ENCODE results near the gene PRKD2. TPM values are rescaled to one million over a fixed set of nuclear protein-coding genes. Genes with fewer than 3 reads are reported as not detected.

The PRKD2 gene
- total RNA-seq, 1 donor from 2014 or later: 63.6 TPM

DNA sequence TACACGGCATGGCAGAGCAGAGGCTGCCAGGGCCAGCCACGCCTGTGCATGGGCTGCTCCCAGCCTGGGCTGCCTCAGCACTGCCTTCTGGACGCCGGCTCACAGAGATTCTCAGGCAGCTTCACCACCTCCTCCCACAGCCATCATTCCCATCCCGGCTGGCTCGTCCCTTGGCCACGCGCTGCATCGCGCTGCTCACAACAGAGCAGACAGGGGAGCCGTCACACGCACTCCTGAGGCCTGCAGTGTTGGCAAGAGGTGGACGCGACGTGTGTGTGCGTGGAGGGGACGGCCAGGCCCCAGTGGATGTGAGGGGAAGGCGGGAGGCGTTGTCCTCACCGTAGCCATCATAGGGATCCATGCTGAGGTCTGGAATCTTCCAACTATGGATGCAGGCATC, 7.6 kb upstream of the PRKD2 start:
- Histone ChIP-seq H3K36me3 (ENCODE audit: control insufficient read depth, insufficient read depth, low read length) (peaks cover 9% of the 10 kb centered on the region), H3K4me3 (ENCODE audit: low read depth, low read length) (no peak overlapping the region), H3K27me3 (ENCODE audit: control insufficient read depth, insufficient read depth, low read length) (no peaks in the 10 kb centered on the region)
- TF ChIP-seq, protein P1, sequence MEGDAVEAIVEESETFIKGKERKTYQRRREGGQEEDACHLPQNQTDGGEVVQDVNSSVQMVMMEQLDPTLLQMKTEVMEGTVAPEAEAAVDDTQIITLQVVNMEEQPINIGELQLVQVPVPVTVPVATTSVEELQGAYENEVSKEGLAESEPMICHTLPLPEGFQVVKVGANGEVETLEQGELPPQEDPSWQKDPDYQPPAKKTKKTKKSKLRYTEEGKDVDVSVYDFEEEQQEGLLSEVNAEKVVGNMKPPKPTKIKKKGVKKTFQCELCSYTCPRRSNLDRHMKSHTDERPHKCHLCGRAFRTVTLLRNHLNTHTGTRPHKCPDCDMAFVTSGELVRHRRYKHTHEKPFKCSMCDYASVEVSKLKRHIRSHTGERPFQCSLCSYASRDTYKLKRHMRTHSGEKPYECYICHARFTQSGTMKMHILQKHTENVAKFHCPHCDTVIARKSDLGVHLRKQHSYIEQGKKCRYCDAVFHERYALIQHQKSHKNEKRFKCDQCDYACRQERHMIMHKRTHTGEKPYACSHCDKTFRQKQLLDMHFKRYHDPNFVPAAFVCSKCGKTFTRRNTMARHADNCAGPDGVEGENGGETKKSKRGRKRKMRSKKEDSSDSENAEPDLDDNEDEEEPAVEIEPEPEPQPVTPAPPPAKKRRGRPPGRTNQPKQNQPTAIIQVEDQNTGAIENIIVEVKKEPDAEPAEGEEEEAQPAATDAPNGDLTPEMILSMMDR (IDR thresholded peaks at IDR 0.05; ENCODE audit: insufficient read depth, low read length, poor library complexity, severe bottlenecking): no peak
- no peak for DNase-seq (ENCODE audit: low read depth)

DNA sequence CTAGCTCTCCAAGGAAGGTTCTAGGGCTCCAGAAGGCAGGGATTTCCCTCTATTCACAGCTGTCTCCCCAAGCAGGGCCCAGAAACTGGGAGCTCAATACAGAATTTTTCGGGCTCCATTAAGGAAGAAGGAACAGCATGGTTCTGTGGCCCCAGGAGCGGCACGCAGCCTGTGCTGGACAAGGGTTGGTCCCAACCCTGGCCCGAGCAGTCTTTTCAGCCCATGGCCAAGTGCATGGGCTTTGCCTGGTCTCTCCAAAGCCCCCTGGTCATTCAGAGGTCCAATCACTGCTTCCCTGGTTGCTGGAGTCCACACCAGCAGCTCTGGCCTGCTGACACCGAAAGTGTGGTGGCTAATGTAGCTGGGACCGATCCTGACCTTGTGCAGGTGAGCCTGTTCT, 6.6 kb upstream of the PRKD2 start:
- TF ChIP-seq, protein P1 (IDR thresholded peaks at IDR 0.05; ENCODE audit: insufficient read depth, low read length, poor library complexity, severe bottlenecking): no peak
- H3K36me3 ChIP-seq (ENCODE audit: control insufficient read depth, insufficient read depth, low read length): peaks cover 7% of the 10 kb centered on the region

DNA sequence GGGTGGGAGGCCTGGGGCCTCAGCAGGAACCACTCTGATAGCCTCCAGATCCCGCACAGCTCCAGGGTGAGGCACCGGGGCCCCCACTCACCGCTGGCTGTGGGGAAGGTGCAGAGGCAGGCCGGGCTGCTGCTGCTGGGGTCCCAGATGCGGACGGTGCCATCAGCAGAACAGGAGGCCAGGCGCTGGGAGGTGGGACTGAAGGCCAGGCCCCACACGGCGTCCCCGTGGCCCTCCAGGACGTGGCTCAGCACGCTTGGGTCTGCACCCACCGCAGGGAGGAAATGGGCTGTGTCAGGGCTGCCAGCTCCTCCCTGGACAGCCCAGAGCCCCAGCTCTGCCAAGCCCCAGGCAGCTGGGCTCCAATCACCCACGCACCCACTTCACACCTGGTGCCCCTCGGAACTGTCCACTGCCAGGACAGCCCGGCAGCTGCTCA, 6.1 kb upstream of the PRKD2 start:
- peaks cover 7% of the 10 kb centered on the region for H3K36me3 ChIP-seq (ENCODE audit: control insufficient read depth, insufficient read depth, low read length)

More for the DNA sequence above, 6.6 kb upstream of the PRKD2 start:
- no peak for DNase-seq (ENCODE audit: low read depth)
- Histone ChIP-seq H3K27me3 (ENCODE audit: control insufficient read depth, insufficient read depth, low read length) (no peaks in the 10 kb centered on the region), H3K4me3 (ENCODE audit: low read depth, low read length) (no peak overlapping the region)

DNA sequence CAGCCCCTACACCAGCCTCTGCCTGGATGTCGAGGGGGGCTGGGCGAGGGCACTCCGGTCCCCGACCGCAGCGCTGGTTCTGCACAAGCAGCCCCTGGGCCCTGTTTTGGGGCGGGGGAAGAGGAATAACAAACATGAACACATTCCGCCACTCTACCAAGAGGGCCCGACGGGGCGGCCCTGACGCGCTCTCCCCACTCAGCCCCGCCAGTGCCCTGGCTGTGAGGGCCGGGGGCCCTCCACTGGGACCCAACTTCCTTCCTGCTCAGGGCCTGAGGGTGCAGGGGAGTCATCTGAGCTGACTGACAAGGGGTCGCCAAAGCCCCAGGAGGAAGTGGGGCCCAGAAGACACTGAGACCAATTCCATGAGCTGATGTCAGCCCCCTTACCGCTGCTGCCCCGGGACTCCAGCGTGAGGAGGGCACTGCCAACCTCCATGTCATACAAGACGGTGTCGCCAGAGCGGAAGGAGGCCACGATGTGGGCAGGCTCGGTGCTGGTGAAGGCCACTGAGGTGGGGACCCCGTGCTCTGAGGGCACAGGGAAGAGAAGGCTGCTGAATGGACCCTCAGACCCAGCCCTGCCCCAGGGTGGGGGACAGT, 5.6 kb upstream of the PRKD2 start:
- TF ChIP-seq, protein P1 (IDR thresholded peaks at IDR 0.05; ENCODE audit: insufficient read depth, low read length, poor library complexity, severe bottlenecking): no peak
- H3K27me3 ChIP-seq (ENCODE audit: control insufficient read depth, insufficient read depth, low read length): no peaks in the 10 kb centered on the region
- peaks cover 7% of the 10 kb centered on the region for H3K36me3 ChIP-seq (ENCODE audit: control insufficient read depth, insufficient read depth, low read length)
- no peak overlapping the region for H3K4me3 ChIP-seq (ENCODE audit: low read depth, low read length)
- DNase-seq (ENCODE audit: low read depth): no peak

More for the DNA sequence above, 6.1 kb upstream of the PRKD2 start:
- H3K27me3 ChIP-seq (ENCODE audit: control insufficient read depth, insufficient read depth, low read length): no peaks in the 10 kb centered on the region
- no peak overlapping the region for H3K4me3 ChIP-seq (ENCODE audit: low read depth, low read length)
- no peak for DNase-seq (ENCODE audit: low read depth)
- TF ChIP-seq, protein P1 (IDR thresholded peaks at IDR 0.05; ENCODE audit: insufficient read depth, low read length, poor library complexity, severe bottlenecking): no peak

DNA sequence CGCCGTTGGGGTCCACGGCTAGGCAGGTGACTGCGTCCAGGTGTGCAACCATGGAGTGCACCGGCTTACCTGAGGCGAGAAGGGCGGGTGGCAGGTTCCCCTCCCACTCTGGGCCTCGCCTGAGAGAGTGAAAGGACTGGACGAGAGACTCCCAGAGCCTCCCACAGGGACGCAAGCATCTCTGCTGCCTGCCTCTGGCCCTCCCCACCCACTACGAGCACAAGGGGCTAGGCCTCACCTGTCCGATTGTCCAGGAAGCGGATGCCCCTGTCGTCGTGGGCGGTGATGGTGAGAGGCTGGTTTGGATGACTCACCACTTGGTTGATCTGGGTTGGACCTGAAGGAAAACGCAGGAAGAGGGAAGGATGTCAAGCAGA, 5.1 kb upstream of the PRKD2 start:
- TF ChIP-seq, protein P1 (IDR thresholded peaks at IDR 0.05; ENCODE audit: insufficient read depth, low read length, poor library complexity, severe bottlenecking): no peak
- no peak for DNase-seq (ENCODE audit: low read depth)
- Histone ChIP-seq H3K36me3 (ENCODE audit: control insufficient read depth, insufficient read depth, low read length) (peaks cover 7% of the 10 kb centered on the region), H3K27me3 (ENCODE audit: control insufficient read depth, insufficient read depth, low read length) (no peaks in the 10 kb centered on the region), H3K4me3 (ENCODE audit: low read depth, low read length) (no peak overlapping the region)

All from kidney epithelial cell (primary cell).